Panc1 (cell line): ENCODE measurements around the gene YWHAQ. TPM values are rescaled to one million over a fixed set of nuclear protein-coding genes. Genes with fewer than 3 reads are reported as not detected.
A peak's percentile ranks its signal among the peaks of the same experiment; 100 is the strongest.

ENCODE experiments used
- ATAC-seq: fragments of 200-7000 bp; cut with Tn5 transposase; 2 replicates; pipeline ENCODE4 v1.9.1; 2020; ENCODE audit warnings: mild to moderate bottlenecking, moderate library complexity
- BruUV-seq: library from RNA; stranded (reverse); fragments of 400-500 nt; replicated peaks from 2 replicates; lab custom pipeline; 2021; lab: Mats Ljungman, UMichigan
- CTCF ChIA-PET: fragments of 300-600 bp; sonication (Branson Sonifier 250); formaldehyde crosslinking; loops from one replicate; lab custom pipeline; 2022; ENCODE audit warnings: antibody characterized with exemption; lab: Charles Lee
- POLR2A ChIA-PET: fragments of 300-600 bp; sonication (Branson Sonifier 250); formaldehyde crosslinking; loops from one replicate; lab custom pipeline; 2022; ENCODE audit warnings: antibody characterized with exemption; lab: Charles Lee
- DNase-seq: peaks from one replicate; pipeline ENCODE4 v3.0.0-alpha.2; 2010; ENCODE audit warnings: low read depth, low spot score
- H3K27ac ChIP-seq: 2 replicates; pipeline ENCODE4 v1.5.1; 2011; ENCODE audit warnings: mild to moderate bottlenecking, low read length, inconsistent platforms
- H3K27me3 ChIP-seq: fragments of 200-500 bp; sonication (Bioruptor generic); 2 replicates; pipeline ENCODE4 v1.6.0; 2014; ENCODE audit warnings: low read length, inconsistent platforms; ENCODE audit not compliant: control insufficient read depth, insufficient read depth
- H3K36me3 ChIP-seq: fragments of 200-500 bp; sonication (Bioruptor generic); 2 replicates; pipeline ENCODE4 v1.5.1; 2014; ENCODE audit warnings: inconsistent platforms, mild to moderate bottlenecking, low read length, moderate library complexity; ENCODE audit not compliant: control insufficient read depth, insufficient read depth
- H3K4me1 ChIP-seq: 2 replicates; pipeline ENCODE4 v1.5.1; 2011; ENCODE audit warnings: inconsistent platforms, mild to moderate bottlenecking, low read length, moderate library complexity; ENCODE audit not compliant: control insufficient read depth, insufficient read depth
- H3K4me3 ChIP-seq, 2 experiments: 2 replicates each; pipeline ENCODE4 v1.5.1; 2011 to 2012; ENCODE audit warnings: low read depth in 2 of 2, low read length in 2 of 2, mild to moderate bottlenecking in 2 of 2, inconsistent platforms in 1 of 2, moderate library complexity in 1 of 2
- H3K9me3 ChIP-seq: fragments of 200-500 bp; sonication (Bioruptor generic); 2 replicates; pipeline ENCODE4 v1.5.1; 2014; ENCODE audit warnings: low read depth, mild to moderate bottlenecking, inconsistent platforms, low read length, moderate library complexity; ENCODE audit not compliant: control insufficient read depth, insufficient read depth
- CTCF ChIP-seq: fragments of 450-650 bp; IDR thresholded peaks from 2 replicates; pipeline ENCODE4 v1.5.1; 2017; ENCODE audit warnings: mild to moderate bottlenecking
- POLR2AphosphoS5 ChIP-seq: IDR thresholded peaks from 2 replicates; pipeline ENCODE4 v1.6.1; 2012; ENCODE audit warnings: mild to moderate bottlenecking, low read depth, low read length, moderate library complexity
- REST ChIP-seq, 2 experiments: IDR thresholded peaks; 2 replicates each; pipeline ENCODE4 v1.6.1; 2011 to 2012; ENCODE audit warnings: low read depth in 2 of 2, control low read depth in 1 of 2, low read length in 1 of 2, mild to moderate bottlenecking in 1 of 2, moderate library complexity in 1 of 2; ENCODE audit not compliant: insufficient read depth in 1 of 2
- SIN3A ChIP-seq: IDR thresholded peaks from 2 replicates; pipeline ENCODE4 v1.6.1; 2012; ENCODE audit warnings: low read depth, mild to moderate bottlenecking, low read length, moderate library complexity, borderline replicate concordance; ENCODE audit not compliant: insufficient read depth
- TCF7L2 ChIP-seq: IDR thresholded peaks from 2 replicates; pipeline ENCODE4 v1.6.1; 2011; ENCODE audit warnings: mild to moderate bottlenecking, low read depth, low read length, inconsistent platforms
- in situ Hi-C: cut with HindIII; loops from 2 replicates; pipeline ENCODE4 v1.10.0; 2016; ENCODE audit warnings: low sequenced_read_pairs, low pct_unique_long_range_greater_than_20kb
- intact Hi-C: fragments of 100-400 bp; cut with micrococcal nuclease; formaldehyde crosslinking; loops from one replicate; pipeline ENCODE4 v1.10.0; 2022; ENCODE audit not compliant: unreplicated experiment
- total RNA-seq: library from RNA; stranded (reverse); gene quantifications from one replicate; pipeline ENCODE4 v1.2.1, GENCODE V29; 2021; ENCODE audit not compliant: unreplicated experiment

The YWHAQ gene
- total RNA-seq, 1 experiment from 2014 or later, result 683 TPM

GRCh38 chr2:9590641-9591040, 40.2 kb downstream of the YWHAQ start:
- POLR2A ChIA-PET, result no interaction called here
- TF ChIP-seq CTCF, result no peak
- TF ChIP-seq POLR2AphosphoS5, result 0 out of 2 replicates have a peak, but pooled peaks have one; percentile 29
- BruUV-seq, result no TSS peak

GRCh38 chr2:9586465-9586864, 44.3 kb downstream of the YWHAQ start:
- TF ChIP-seq CTCF, result no peak
- TF ChIP-seq SIN3A, result no peak
- TF ChIP-seq TCF7L2, result no peak
- TF ChIP-seq POLR2AphosphoS5, result no peak
- TF ChIP-seq REST (IDR thresholded peaks at IDR 0.05; ENCODE audit: insufficient read depth in 1 of 2, low read depth in 2 of 2, low read length in 1 of 2), result no peak
- H3K27me3 ChIP-seq, result no peaks in the 10 kb centered on the region
- ATAC-seq (no peak), DNase-seq (no peak)
- BruUV-seq, result no TSS peak
- H3K4me1 ChIP-seq, result 0 out of 2 replicates have a peak, but pooled peaks cover 1% of the 10 kb centered on the region
- peaks cover 54% of the 10 kb centered on the region for H3K36me3 ChIP-seq
- H3K9me3 ChIP-seq, result no peaks in the 10 kb centered on the region
- H3K27ac ChIP-seq, result no peak overlapping the region
- no peak overlapping the region for H3K4me3 ChIP-seq
- in situ Hi-C loops, result no loop called here
- ChIA-PET POLR2A (no interaction called here), CTCF (no interaction called here)
- intact Hi-C loops, result no loop called here

More at GRCh38 chr2:9590641-9591040, 40.2 kb downstream of the YWHAQ start:
- in situ Hi-C loops, result no loop called here
- H3K27me3 ChIP-seq, result no peaks in the 10 kb centered on the region
- DNase-seq, result no peak
- H3K36me3 ChIP-seq, result peaks cover 42% of the 10 kb centered on the region
- intact Hi-C loops, result no loop called here
- ATAC-seq, result no peak
- peaks cover 17% of the 10 kb centered on the region for H3K4me1 ChIP-seq
- H3K27ac ChIP-seq, result no peak overlapping the region
- H3K4me3 ChIP-seq, result no peak overlapping the region
- CTCF ChIA-PET, result no interaction called here
- H3K9me3 ChIP-seq, result no peaks in the 10 kb centered on the region
